Measurements from ENCODE around the gene IL17A. TPM values are rescaled to one million over a fixed set of nuclear protein-coding genes. Genes with fewer than 3 reads are reported as not detected.

IL17A gene
- total and polyA plus RNA-seq, 7 donors, result not detected

DNA sequence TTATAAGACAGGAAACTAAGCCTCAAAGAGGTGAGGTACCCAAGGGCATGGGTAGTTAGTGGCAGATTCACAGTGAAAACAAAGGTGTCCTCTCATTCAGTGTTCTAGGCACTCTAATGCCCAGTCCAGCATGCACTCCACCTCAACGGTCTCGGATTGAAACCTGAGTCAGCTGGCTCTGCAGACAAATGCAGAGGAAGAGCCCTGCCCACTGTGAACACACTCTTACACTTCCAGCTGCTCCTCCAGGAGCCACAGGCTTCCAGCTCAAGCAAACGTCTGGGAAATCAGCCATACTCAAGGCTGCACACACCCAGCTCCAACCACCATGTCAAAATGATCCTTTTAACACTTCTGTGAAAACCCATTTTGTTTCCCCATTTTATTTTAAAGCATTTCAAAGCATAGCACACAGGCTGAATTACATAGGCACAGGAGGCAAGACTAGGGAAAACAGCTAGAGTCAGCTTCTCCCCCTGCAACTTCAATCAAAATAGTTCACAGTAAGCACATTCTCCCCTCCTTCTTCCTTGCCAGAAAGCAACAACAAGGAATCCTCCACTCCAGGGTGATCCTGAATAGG, 3.0 kb upstream of the IL17A start:
- 5 to 11% (median 7%) methylated on average over 3 of the region's 3 CpGs for WGBS, 3 donors
- TF ChIP-seq, protein P1, sequence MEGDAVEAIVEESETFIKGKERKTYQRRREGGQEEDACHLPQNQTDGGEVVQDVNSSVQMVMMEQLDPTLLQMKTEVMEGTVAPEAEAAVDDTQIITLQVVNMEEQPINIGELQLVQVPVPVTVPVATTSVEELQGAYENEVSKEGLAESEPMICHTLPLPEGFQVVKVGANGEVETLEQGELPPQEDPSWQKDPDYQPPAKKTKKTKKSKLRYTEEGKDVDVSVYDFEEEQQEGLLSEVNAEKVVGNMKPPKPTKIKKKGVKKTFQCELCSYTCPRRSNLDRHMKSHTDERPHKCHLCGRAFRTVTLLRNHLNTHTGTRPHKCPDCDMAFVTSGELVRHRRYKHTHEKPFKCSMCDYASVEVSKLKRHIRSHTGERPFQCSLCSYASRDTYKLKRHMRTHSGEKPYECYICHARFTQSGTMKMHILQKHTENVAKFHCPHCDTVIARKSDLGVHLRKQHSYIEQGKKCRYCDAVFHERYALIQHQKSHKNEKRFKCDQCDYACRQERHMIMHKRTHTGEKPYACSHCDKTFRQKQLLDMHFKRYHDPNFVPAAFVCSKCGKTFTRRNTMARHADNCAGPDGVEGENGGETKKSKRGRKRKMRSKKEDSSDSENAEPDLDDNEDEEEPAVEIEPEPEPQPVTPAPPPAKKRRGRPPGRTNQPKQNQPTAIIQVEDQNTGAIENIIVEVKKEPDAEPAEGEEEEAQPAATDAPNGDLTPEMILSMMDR (IDR thresholded peaks at IDR 0.05), result no peak
- no peak overlapping the region for H3K27ac ChIP-seq
- H3K4me3 ChIP-seq, result no peak overlapping the region
- H3K27me3 ChIP-seq (ENCODE audit: insufficient read depth in 3 of 3, low read length in 2 of 3), result no peaks in the 10 kb centered on the region
- no peaks in the 10 kb centered on the region for H3K4me1 ChIP-seq
- DNase-seq, result no peak
- peak in 3 of 4 donors; percentile 58 to 76 (median 60) for ATAC-seq
- H3K36me3 ChIP-seq (ENCODE audit: insufficient read depth in 1 of 2, low read depth in 1 of 2), result no peaks in the 10 kb centered on the region
- H3K9me3 ChIP-seq, result no peaks in the 10 kb centered on the region
- intact Hi-C loops (cut with DNase I), result no loop called here

- no peaks in the 10 kb centered on the region for H3K4me1 ChIP-seq
- WGBS, 3 donors, result 85 to 90% (median 88%) methylated on average over 5 of the region's 5 CpGs
- H3K27ac ChIP-seq, result no peak overlapping the region
- DNase-seq (no peak), ATAC-seq (no peak)
- no peaks in the 10 kb centered on the region for H3K36me3 ChIP-seq (ENCODE audit: insufficient read depth in 1 of 2, low read depth in 1 of 2)
- intact Hi-C loops (cut with DNase I), result no loop called here
- no peaks in the 10 kb centered on the region for H3K9me3 ChIP-seq
- H3K27me3 ChIP-seq (ENCODE audit: insufficient read depth in 3 of 3, low read length in 2 of 3), result no peaks in the 10 kb centered on the region
- TF ChIP-seq, protein P1 (IDR thresholded peaks at IDR 0.05), result no peak
- H3K4me3 ChIP-seq, result no peak overlapping the region
Observed at GRCh38 chr6:52186480-52186879, 305 bp downstream of the IL17A start.

- Histone ChIP-seq H3K4me1 (no peaks in the 10 kb centered on the region), H3K27me3 (ENCODE audit: insufficient read depth in 3 of 3, low read length in 2 of 3) (no peaks in the 10 kb centered on the region), H3K4me3 (no peak overlapping the region), H3K36me3 (ENCODE audit: insufficient read depth in 1 of 2, low read depth in 1 of 2) (no peaks in the 10 kb centered on the region), H3K9me3 (no peaks in the 10 kb centered on the region), H3K27ac (no peak overlapping the region)
- WGBS, 3 donors, result 88 to 94% (median 94%) methylated on average over 1 of the region's 1 CpG
- ATAC-seq (no peak), DNase-seq (no peak)
- intact Hi-C loops (cut with DNase I), result no loop called here
- TF ChIP-seq, protein P1 (IDR thresholded peaks at IDR 0.05), result no peak
Observed at GRCh38 chr6:52187098-52187497, 923 bp downstream of the IL17A start.

DNA sequence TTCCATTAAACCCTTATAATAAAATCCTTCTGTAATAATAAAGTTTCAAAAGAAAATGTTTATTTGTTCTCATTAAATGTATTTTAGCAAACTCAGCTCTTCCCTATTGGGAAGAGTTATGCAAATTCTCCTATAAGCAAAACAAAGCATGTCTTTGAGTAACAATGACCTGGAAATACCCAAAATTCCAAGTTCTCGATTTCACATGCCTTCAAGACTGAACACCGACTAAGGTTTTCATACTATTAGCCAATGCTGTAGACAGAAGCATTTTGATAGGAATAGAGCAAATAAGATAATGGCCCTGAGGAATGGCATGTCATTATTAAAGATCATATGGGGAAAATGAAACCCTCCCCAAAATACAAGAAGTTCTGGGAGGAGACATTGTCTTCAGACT, 3.8 kb downstream of the IL17A start:
- DNase-seq, result no peak
- intact Hi-C loops (cut with DNase I), result no loop called here
- Histone ChIP-seq H3K4me3 (no peak overlapping the region), H3K36me3 (ENCODE audit: insufficient read depth in 1 of 2, low read depth in 1 of 2) (no peaks in the 10 kb centered on the region), H3K9me3 (no peaks in the 10 kb centered on the region), H3K27ac (no peak overlapping the region), H3K4me1 (no peaks in the 10 kb centered on the region), H3K27me3 (ENCODE audit: insufficient read depth in 3 of 3, low read length in 2 of 3) (no peaks in the 10 kb centered on the region)
- no peak for ATAC-seq
- TF ChIP-seq, protein P1 (IDR thresholded peaks at IDR 0.05), result no peak
- 64 to 90% (median 77%) methylated on average over 2 of the region's 2 CpGs for WGBS, 3 donors

DNA sequence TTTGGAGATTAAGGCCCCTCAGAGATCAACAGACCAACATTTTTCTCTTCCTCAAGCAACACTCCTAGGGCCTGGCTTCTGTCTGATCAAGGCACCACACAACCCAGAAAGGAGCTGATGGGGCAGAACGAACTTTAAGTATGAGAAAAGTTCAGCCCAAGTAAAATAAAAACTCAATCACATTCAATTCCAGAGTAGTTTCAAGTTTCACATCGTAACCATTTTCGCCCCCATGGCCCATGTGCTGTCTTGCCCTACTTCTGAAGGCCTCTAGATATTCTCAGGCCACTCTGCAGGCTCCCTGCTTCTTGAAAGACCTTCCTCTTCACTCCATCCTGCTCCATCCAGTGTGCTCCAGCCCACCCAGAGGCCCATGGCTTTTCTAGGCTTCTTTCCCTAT, 4.2 kb downstream of the IL17A start:
- TF ChIP-seq, protein P1 (IDR thresholded peaks at IDR 0.05), result no peak
- intact Hi-C loops (cut with DNase I), result no loop called here
- no peaks in the 10 kb centered on the region for H3K4me1 ChIP-seq
- H3K36me3 ChIP-seq (ENCODE audit: insufficient read depth in 1 of 2, low read depth in 1 of 2), result no peaks in the 10 kb centered on the region
- ATAC-seq, result no peak
- 73 to 85% (median 78%) methylated on average over 3 of the region's 3 CpGs for WGBS, 3 donors
- H3K27me3 ChIP-seq (ENCODE audit: insufficient read depth in 3 of 3, low read length in 2 of 3), result no peaks in the 10 kb centered on the region
- no peaks in the 10 kb centered on the region for H3K9me3 ChIP-seq
- DNase-seq, result no peak
- H3K4me3 ChIP-seq, result no peak overlapping the region
- no peak overlapping the region for H3K27ac ChIP-seq

All from psoas muscle (tissue), 8 donors.